ENCODE data around the gene STAM.
"Not testable (repeated sequence)": the region's sequence is repeated elsewhere in the genome, so short reads cannot be mapped to it uniquely, and the experiment has no call there.

Gene STAM

DNA sequence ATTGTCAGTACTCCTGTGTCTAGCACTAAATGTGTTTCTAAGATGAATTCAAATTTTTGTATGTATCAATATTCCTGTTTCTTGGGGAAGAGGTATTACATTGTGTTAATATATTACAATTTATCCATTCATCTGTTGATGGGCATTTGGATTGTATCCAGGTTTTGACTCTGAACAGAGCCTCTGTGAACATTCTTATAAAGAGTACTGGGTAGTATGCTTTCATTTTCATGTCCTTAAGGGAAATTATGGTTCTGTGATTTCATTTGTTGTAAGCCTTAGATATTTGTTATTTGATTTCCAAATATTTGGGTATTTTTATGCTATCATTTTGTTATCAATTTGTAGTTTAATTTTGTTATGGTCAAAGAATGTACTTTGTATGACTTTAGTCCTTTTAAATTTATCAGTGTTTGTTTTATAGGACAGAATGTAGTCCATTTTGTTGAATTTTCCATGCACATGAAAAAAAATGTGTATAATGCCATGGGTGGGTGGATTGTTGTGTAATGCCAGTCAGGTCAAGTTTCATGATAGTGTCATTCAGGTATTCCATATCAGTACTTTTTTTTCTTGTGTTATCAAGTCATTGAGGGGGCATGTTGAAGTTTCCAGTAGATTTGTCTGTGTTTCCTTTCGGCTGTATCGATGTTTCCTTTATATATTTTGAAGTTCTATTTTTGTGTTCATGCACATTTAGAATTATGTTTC lies 38.4 kb downstream of the STAM start:
- DNase-seq: no peak

GRCh38 chr10:17683541-17683940 lies 39.6 kb downstream of the STAM start:
- DNase-seq: no peak

- no peak for DNase-seq
Measured at GRCh38 chr10:17684537-17684936, 40.6 kb downstream of the STAM start.

GRCh38 chr10:17685233-17685840 lies 41.4 kb downstream of the STAM start:
- DNase-seq: no peak

GRCh38 chr10:17687117-17687831 lies 43.3 kb downstream of the STAM start:
- no peak for DNase-seq

DNA sequence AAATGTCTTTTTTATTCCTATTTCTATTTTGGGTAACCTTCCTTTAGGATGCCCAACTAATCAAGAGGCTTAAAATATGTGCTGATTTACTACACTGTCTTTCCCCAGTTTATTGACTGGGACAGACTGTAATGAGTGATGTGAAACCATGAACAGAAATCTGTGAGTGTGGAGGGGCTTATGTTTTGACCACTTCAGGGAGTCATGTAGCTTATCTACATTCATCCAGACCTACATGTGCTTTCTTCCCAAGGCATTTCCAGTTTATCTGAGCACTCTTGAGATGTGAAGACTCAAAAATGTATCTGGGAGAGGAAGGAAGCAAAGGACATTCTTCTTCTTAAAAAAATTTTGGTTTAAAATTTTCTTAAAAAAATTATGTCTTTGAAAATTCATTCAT lies 45.2 kb downstream of the STAM start:
- DNase-seq: no peak

DNA sequence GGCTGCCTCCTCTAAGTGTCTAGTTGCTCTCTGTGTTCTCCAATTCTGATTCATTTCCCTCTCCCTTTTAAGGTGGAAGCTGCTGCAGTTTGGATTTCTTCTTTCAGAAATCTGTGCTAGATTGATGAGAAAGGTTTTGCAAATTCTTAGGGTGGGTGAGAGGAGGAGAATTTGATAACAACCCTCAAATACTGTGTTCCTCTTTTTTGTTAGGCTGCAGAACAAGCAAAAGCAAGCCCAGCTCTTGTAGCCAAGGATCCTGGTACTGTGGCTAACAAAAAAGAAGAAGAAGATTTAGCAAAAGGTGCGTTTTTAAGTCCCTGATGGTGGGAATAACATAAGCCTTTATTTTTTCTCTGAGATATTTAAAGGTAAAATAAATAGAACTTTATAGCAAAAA lies 49.1 kb downstream of the STAM start:
- no peak for DNase-seq

DNA sequence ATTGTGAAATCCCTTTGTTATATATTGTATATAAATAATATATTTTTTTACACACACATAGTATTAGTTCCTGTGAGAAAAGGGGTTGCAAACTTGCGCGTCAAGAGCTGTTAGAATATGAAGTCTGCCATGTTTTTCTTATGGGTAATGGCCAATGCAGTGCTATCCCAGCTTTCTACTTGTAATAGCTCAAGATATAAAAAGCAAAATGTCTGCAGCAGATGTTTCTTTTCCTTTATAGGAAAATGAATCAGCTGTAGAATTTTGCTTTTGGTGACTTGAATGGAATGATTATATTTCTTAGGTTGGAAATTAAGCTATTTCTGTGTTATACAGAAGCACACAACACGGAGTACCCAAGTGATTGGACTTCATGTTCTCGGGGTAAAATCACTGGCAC lies 54.7 kb downstream of the STAM start:
- no peak for DNase-seq

GRCh38 chr10:17701301-17701700 lies 57.4 kb downstream of the STAM start:
- DNase-seq: no peak

- DNase-seq: no peak
Measured at GRCh38 chr10:17703706-17704105, 59.8 kb downstream of the STAM start.

- no peak for DNase-seq
Measured at GRCh38 chr10:17708821-17709220, 64.9 kb downstream of the STAM start.

DNA sequence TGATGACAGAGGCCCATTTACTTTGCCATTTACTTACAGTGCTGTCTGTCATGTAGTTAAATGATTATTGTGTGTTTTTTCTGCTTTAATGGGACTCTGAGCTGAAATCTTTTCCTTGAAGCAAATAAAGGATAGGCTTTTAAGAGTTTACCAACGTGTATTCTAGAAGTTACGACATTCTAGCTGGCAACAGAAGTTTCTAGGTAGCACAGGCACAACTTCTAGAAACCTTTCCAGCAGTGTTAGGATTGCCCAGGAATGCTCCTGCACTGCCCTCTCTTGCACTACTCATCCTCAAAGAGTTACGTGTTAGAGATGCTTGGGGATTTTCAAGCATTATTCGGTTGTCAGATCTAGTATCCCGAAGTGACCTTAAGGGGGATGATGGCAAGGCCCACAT lies 65.5 kb downstream of the STAM start:
- DNase-seq: no peak

DNA sequence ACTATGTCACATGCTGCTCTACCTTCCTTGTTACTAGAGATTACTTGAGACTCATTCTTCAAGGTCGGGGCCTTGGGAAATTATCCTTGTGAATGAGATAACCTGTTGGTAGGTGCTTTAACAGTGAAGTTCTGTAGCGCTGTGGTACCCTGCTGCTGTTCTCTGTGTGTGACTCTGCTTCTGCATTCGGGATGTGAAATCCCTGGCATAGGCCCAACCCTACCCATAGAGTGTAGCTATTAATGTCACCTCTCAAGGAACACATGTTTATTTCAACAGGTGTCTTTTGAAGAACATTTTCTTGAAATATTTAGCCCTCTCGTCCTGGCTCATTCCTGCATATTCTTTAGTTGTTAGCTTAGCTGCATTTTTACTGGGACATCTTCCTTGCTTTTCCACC lies 66.2 kb downstream of the STAM start:
- DNase-seq: no peak

DNA sequence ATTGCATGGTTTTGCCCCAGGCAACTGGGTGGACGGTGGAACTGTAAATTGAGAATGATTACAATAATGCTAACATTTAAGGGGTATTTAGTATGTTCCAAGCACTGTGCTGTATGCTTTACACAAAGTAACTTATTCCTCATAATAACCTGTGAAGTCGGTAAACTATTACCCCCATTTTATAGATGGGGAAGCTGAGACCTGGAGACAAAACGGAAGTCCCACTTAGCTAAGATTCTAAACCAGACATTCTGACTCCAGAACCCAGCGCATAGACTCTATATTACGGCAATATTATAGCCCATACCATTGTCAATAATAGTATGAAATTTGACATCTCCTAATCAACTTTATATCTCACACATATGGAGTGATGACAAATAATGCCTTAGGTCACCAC lies 68.1 kb downstream of the STAM start:
- no peak for DNase-seq

GRCh38 chr10:17712717-17713471 lies 68.9 kb downstream of the STAM start:
- DNase-seq: no peak

- DNase-seq: no peak
Measured at GRCh38 chr10:17713758-17714157, 69.8 kb downstream of the STAM start.

GRCh38 chr10:17716161-17716560 lies 72.2 kb downstream of the STAM start:
- DNase-seq: no peak

- DNase-seq: not testable (repeated sequence)
Measured at GRCh38 chr10:17722317-17723014, 78.5 kb downstream of the STAM start.

DNA sequence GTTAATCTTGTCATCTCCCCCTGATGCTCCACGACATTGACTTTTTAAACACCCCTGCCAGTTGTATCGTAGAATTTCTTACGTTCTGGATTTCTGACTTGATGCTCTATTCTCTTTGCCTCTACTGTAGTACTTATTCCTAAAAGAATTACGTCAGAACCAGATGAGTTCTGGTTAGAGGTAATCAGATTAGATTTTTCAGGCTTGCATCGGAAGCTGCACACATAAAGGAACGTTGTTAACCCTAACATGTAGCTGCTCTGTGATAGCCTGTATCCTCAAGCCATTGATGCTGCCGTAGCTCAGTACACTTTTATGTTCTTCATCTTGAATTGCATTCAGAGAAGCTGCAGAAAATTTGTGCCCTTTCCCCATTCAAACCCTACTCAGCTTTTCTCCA lies 81.8 kb downstream of the STAM start:
- DNase-seq: no peak

DNA sequence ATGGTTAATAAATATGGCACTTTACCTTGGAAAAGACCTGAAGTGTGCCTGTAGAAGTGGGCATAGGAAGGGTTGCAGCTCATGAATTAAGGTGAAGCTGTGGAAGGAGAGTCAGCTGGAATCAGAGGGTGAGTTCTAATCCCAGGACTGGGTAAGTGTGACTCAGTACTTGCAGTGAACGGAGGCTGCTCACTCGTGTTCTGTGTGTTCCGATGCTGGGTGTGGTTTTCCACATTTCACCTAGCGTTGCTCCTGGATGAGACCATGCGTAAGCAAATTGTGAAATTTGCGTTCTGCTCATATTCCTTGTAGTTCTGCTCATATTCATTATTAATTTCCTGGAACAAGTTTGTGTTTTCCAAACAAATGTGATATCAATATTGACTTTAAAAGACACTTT lies 85.7 kb downstream of the STAM start:
- no peak for DNase-seq

GRCh38 chr10:17730667-17731066 lies 86.7 kb downstream of the STAM start:
- DNase-seq: no peak

GRCh38 chr10:17731331-17732020 lies 87.5 kb downstream of the STAM start:
- no peak for DNase-seq

Measured in NCI-H446 treated with DMSO at 0.1 percent for 48 hours (cell line).